Lung (tissue), 12 donors: ENCODE measurements around the gene STK4. TPM values are rescaled to one million over a fixed set of nuclear protein-coding genes. Genes with fewer than 3 reads are reported as not detected.

Source experiments
- ATAC-seq: fragments of 200-7000 bp; cut with Tn5 transposase; one replicate; pipeline ENCODE4 v1.9.1; 2020; ENCODE audit warnings: moderate number of reproducible peaks; ENCODE audit not compliant: insufficient read depth, low FRiP score
- DNase-seq, 3 donors: peaks; one replicate each; pipeline ENCODE4 v3.0.0-alpha.2; 2013 to 2017
- H3K27ac ChIP-seq, 2 donors: one replicate each; pipeline ENCODE4 v1.5.1; 2013; ENCODE audit warnings: mild to moderate bottlenecking in 2 of 2, moderate library complexity in 2 of 2, control low read depth in 1 of 2, inconsistent platforms in 1 of 2, low read depth in 1 of 2, low read length in 1 of 2
- H3K27me3 ChIP-seq, 3 donors: one replicate each; pipeline ENCODE4 v1.5.1; 2013; ENCODE audit warnings: low read length in 2 of 3; ENCODE audit not compliant: control insufficient read depth in 3 of 3, insufficient read depth in 3 of 3
- H3K36me3 ChIP-seq, 4 donors: one replicate each; pipeline ENCODE4 v1.5.1; 2013; ENCODE audit warnings: low read length in 4 of 4, mild to moderate bottlenecking in 1 of 4, moderate library complexity in 1 of 4; ENCODE audit not compliant: control insufficient read depth in 4 of 4, insufficient read depth in 4 of 4
- H3K4me1 ChIP-seq, 5 donors: one replicate each; pipeline ENCODE4 v1.5.1; 2013; ENCODE audit warnings: low read length in 5 of 5, mild to moderate bottlenecking in 2 of 5, moderate library complexity in 1 of 5; ENCODE audit not compliant: control insufficient read depth in 5 of 5, insufficient read depth in 5 of 5
- H3K4me3 ChIP-seq: one replicate; pipeline ENCODE4 v1.5.1; 2013; ENCODE audit warnings: mild to moderate bottlenecking, control low read depth, moderate library complexity
- H3K9ac ChIP-seq, 2 donors: one replicate each; pipeline ENCODE4 v1.5.1; 2013; ENCODE audit warnings: low read length in 2 of 2, control low read depth in 1 of 2; ENCODE audit not compliant: insufficient read depth in 1 of 2
- H3K9me3 ChIP-seq, 4 donors: one replicate each; pipeline ENCODE4 v1.5.1; 2013; ENCODE audit warnings: low read length in 3 of 4, mild to moderate bottlenecking in 1 of 4, moderate library complexity in 1 of 4; ENCODE audit not compliant: control insufficient read depth in 4 of 4, insufficient read depth in 3 of 4
- WGBS, 2 donors: extraction: QIAGEN DNeasy Blood & Tissue Kit; methylation state at CpG; one replicate each; pipeline ENCODE4 v1.1.7; 2013; 5-methylcytosine and 5-hydroxymethylcytosine counted together
- polyA plus RNA-seq, 2 donors: library from polyadenylated mRNA; stranded (reverse); fragments of 200-250 nt; gene quantifications; one replicate each; pipeline ENCODE4 v1.2.1, GENCODE V29; 2013
- total RNA-seq, 2 donors: library from RNA; depleted of rRNA in 1 of 2; stranded (reverse); fragments of >200 nt in 1 of 2; gene quantifications; one replicate each; pipeline ENCODE4 v1.2.1, GENCODE V29; 2014 to 2021
- TF ChIP-seq, protein P1 (sequence below): IDR thresholded peaks from 2 replicates; pipeline ENCODE4 v1.5.1; 2012; ENCODE audit warnings: mild to moderate bottlenecking; ENCODE audit errors: control extremely low read depth, extremely low read depth
- donor health status: control.
- donor health status: control.
- donor health status: Bipolar disorder and iron deficiency.
- donor health status: healthy.
- donor health status: DM: yes; HTN: yes; CAD: no.

STK4 gene
- total and polyA plus RNA-seq, 4 donors: 11.8 to 70.9 (median 28.1) TPM

DNA sequence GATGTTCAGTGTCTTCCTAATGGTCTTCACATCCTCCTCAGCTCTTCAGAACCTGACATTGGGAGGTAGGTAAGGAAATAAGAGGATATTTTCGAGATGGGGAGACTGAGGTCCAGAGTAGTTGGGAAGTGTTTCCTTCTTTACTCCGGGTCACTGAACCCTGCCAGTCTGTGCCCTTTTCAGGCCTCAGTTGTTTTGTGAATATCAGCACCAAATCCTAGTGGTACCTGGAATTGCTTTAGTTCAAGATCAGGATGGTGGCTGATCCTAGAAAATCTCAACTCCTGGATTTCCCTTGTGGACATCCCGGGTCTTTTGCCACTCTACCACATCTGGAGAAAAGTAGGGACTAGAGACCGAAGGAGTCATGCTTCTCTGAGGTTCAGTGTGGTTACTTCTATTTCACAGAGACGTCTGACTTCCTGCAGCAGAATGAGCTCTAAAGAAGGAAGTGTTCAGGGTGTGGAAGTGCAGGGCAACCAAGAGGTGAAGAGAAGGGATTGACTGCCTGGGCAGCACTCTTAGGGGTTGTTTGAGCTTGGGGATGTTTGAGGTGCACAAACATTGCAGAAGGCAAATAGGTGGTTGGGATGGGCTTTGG, 995 bp downstream of the STK4 start:
- peak overlapping the region; percentile 86 for H3K4me3 ChIP-seq
- TF ChIP-seq, protein P1, sequence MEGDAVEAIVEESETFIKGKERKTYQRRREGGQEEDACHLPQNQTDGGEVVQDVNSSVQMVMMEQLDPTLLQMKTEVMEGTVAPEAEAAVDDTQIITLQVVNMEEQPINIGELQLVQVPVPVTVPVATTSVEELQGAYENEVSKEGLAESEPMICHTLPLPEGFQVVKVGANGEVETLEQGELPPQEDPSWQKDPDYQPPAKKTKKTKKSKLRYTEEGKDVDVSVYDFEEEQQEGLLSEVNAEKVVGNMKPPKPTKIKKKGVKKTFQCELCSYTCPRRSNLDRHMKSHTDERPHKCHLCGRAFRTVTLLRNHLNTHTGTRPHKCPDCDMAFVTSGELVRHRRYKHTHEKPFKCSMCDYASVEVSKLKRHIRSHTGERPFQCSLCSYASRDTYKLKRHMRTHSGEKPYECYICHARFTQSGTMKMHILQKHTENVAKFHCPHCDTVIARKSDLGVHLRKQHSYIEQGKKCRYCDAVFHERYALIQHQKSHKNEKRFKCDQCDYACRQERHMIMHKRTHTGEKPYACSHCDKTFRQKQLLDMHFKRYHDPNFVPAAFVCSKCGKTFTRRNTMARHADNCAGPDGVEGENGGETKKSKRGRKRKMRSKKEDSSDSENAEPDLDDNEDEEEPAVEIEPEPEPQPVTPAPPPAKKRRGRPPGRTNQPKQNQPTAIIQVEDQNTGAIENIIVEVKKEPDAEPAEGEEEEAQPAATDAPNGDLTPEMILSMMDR: no peak
- peaks cover 0 to 1% (median 0%) of the 10 kb centered on the region in 4 donors for H3K36me3 ChIP-seq
- no peaks in the 10 kb centered on the region for H3K27me3 ChIP-seq
- H3K27ac ChIP-seq: peak overlapping the region in 1 of 2 donors; percentile 94
- WGBS, 2 donors: 13 to 24% methylated on average over 5 of the region's 5 CpGs
- H3K9me3 ChIP-seq: no peaks in the 10 kb centered on the region
- H3K9ac ChIP-seq: peak overlapping the region in 1 of 2 donors; percentile 54
- H3K4me1 ChIP-seq: peaks cover 0 to 22% (median 5%) of the 10 kb centered on the region in 5 donors
- no peak for ATAC-seq
- DNase-seq: peak in 1 of 3 donors; percentile 7

DNA sequence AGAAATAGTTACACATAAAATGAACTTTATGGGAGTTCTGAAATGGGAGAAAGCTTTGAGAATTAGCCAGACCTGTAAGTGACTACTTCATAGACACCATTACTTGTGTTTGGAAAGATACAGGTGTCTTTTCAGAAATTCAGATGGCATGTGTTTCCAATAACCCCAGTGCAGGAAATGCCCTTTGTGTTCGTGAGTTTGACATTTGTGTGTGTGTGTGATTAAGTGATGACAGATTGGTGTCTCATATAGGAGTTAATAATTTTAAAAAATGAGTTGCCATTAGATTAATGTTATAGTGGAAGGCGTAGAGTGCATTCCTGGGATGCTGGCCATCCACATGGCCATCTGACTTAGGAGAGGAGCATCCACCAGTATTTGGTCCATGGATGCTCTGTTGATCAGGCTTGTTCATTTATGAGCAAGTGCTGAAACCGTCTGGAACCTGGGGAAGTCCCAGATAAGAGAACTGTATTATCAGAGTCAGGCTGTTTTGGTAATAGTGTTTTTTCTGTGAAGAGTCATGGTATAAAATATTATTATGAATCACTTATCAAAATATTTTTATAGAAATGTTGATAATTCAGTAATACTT, 3.1 kb downstream of the STK4 start:
- ATAC-seq (no peak), DNase-seq (no peak)
- Histone ChIP-seq H3K27me3 (no peaks in the 10 kb centered on the region), H3K36me3 (peaks cover 1 to 17% (median 5%) of the 10 kb centered on the region in 4 donors), H3K9ac (no peak overlapping the region), H3K4me1 (peaks cover 0 to 22% (median 5%) of the 10 kb centered on the region in 5 donors), H3K9me3 (no peaks in the 10 kb centered on the region), H3K4me3 (no peak overlapping the region), H3K27ac (peak overlapping the region in 1 of 2 donors; percentile 26)
- TF ChIP-seq, protein P1: no peak
- WGBS, 2 donors: 34 to 40% methylated on average over 3 of the region's 3 CpGs

DNA sequence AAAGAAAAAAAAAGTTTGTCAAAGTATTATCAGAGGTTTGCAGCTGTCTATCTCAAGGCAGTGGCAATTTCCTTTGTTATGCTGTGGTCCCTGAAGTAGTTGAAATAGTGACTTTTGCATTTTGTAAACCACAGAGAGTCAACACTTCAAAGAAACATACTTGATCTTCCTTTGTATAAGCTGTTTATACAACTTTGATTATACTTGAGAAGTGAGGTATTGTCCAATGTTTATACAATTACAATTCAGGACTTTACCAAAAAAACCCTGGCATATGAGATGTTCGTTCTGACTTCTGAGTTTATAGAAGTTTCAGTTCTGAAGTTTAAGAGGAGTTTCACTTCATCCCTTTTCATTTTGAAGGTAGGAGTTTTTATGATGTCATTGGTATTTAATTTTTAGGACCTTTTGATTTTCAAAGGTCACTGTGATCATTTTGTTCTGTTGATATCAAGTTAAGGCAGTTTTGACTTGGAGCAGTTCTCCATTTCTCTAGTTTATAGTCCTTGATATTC, 4.0 kb downstream of the STK4 start:
- Histone ChIP-seq H3K27me3 (no peaks in the 10 kb centered on the region), H3K27ac (no peak overlapping the region), H3K9me3 (no peaks in the 10 kb centered on the region), H3K4me3 (no peak overlapping the region), H3K4me1 (peaks cover 0 to 22% (median 5%) of the 10 kb centered on the region in 5 donors), H3K36me3 (peaks cover 9 to 25% (median 9%) of the 10 kb centered on the region in 4 donors), H3K9ac (no peak overlapping the region)
- DNase-seq (peak in 1 of 3 donors; percentile 22), ATAC-seq (no peak)
- TF ChIP-seq, protein P1: no peak
- WGBS, 2 donors: 5 to 13% methylated on average over 1 of the region's 1 CpG
